GM21619 (cell line): ENCODE results near the gene LAMA2.

Experiments used
- ATAC-seq: cut with Tn5 transposase; IDR thresholded peaks from one replicate; pipeline ENCODE4 v1.9.1; 2021; ENCODE audit not compliant: unreplicated experiment

Gene LAMA2

GRCh38 chr6:129475477-129476247, 592.7 kb downstream of the LAMA2 start:
- ATAC-seq = no peak

GRCh38 chr6:129476248-129476564, 593.3 kb downstream of the LAMA2 start:
- no peak for ATAC-seq

GRCh38 chr6:129476810-129477209, 593.9 kb downstream of the LAMA2 start:
- ATAC-seq = no peak

- ATAC-seq = no peak
These were observed 595.4 kb downstream of the LAMA2 start for GRCh38 chr6:129478379-129478778.

- no peak for ATAC-seq
These were observed 598.8 kb downstream of the LAMA2 start for GRCh38 chr6:129481706-129482105.

- ATAC-seq = no peak
These were observed 602.8 kb downstream of the LAMA2 start for GRCh38 chr6:129485746-129486145.

- ATAC-seq = no peak
These were observed 603.4 kb downstream of the LAMA2 start for GRCh38 chr6:129486327-129486726.

GRCh38 chr6:129488313-129488712, 605.4 kb downstream of the LAMA2 start:
- no peak for ATAC-seq

- no peak for ATAC-seq
These were observed 606.4 kb downstream of the LAMA2 start for GRCh38 chr6:129489215-129489765.

GRCh38 chr6:129490521-129491255, 607.8 kb downstream of the LAMA2 start:
- peak; percentile 86 for ATAC-seq

- no peak for ATAC-seq
These were observed 608.5 kb downstream of the LAMA2 start for GRCh38 chr6:129491436-129491835.

- ATAC-seq = no peak
These were observed 609.3 kb downstream of the LAMA2 start for GRCh38 chr6:129492260-129492659.

- ATAC-seq = no peak
These were observed 610.5 kb downstream of the LAMA2 start for GRCh38 chr6:129493354-129493902.

- no peak for ATAC-seq
These were observed 611.2 kb downstream of the LAMA2 start for GRCh38 chr6:129494099-129494498.

GRCh38 chr6:129494586-129494985, 611.6 kb downstream of the LAMA2 start:
- ATAC-seq = no peak

- ATAC-seq = no peak
These were observed 612.7 kb downstream of the LAMA2 start for GRCh38 chr6:129495652-129496051.

GRCh38 chr6:129497481-129498441, 614.8 kb downstream of the LAMA2 start:
- no peak for ATAC-seq

GRCh38 chr6:129498541-129498940, 615.6 kb downstream of the LAMA2 start:
- ATAC-seq = no peak

GRCh38 chr6:129498950-129499842, 616.3 kb downstream of the LAMA2 start:
- ATAC-seq = peak; percentile 80

GRCh38 chr6:129499843-129500219, 616.9 kb downstream of the LAMA2 start:
- ATAC-seq = no peak
